ENCODE results near the gene ACTA1.

DNA sequence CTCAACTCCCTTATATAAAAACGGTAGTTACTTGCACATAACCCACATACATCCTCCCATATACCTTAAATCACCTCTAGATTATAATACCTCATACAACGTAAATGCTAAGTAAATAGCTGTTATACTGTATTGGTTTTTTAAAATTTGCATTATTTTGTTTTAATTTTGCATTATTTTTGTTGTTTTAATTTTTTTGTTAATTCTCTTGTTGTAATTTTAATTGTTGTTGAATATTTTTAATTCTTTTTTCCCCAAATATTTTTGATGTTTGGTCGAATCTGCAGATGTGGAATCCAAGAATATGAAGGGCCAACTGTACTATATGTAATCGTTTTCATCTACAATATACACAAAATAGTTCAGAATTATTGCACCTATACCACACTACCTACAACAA is 23.5 kb upstream of the ACTA1 start:
- TF ChIP-seq, protein P1, sequence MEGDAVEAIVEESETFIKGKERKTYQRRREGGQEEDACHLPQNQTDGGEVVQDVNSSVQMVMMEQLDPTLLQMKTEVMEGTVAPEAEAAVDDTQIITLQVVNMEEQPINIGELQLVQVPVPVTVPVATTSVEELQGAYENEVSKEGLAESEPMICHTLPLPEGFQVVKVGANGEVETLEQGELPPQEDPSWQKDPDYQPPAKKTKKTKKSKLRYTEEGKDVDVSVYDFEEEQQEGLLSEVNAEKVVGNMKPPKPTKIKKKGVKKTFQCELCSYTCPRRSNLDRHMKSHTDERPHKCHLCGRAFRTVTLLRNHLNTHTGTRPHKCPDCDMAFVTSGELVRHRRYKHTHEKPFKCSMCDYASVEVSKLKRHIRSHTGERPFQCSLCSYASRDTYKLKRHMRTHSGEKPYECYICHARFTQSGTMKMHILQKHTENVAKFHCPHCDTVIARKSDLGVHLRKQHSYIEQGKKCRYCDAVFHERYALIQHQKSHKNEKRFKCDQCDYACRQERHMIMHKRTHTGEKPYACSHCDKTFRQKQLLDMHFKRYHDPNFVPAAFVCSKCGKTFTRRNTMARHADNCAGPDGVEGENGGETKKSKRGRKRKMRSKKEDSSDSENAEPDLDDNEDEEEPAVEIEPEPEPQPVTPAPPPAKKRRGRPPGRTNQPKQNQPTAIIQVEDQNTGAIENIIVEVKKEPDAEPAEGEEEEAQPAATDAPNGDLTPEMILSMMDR (IDR thresholded peaks at IDR 0.05) = no peak
- TF ChIP-seq POLR2A (IDR thresholded peaks at IDR 0.05) (no peak), POLR2AphosphoS5 (IDR thresholded peaks at IDR 0.05) (no peak)
